Measurements from ENCODE around the gene TNNI3K. TPM values are rescaled to one million over a fixed set of nuclear protein-coding genes. Genes with fewer than 3 reads are reported as not detected.

The TNNI3K gene
- total and polyA plus RNA-seq, 9 of the 15 experiments (the other 6 are each of a cell fraction or from before 2014, with no cell fraction given) = 0.21 to 0.53 (median 0.32) TPM; not detected in 5

DNA sequence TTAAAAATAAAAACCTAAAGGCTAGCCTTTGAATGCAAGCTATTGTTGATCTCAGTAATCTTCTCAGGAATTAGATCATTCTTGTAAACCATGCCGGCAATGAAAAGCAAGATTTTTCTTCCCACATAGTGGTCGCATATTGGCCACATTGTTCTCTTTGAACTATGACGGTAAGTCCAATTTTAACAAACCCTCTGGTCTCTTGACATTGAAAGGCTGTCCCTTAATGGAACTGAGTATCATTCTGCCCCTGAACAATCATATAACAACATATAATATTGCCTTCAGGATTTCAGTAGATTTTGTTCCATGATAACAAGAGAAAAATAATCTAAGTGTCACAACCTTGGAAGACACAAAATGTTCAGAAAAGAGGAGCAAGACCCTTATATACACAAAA, 1.3 kb downstream of the TNNI3K start:
- BruUV-seq (replicated peaks) = no TSS peak
- Histone ChIP-seq H3K36me3 (ENCODE audit: control insufficient read depth, insufficient read depth, low read length) (no peaks in the 10 kb centered on the region), H3K9me3 (replicated peaks; ENCODE audit: control insufficient read depth, insufficient read depth, low read depth, low read length) (no peaks in the 10 kb centered on the region), H2AFZ (ENCODE audit: low read depth, low read length) (no peak overlapping the region), H4K20me1 (replicated peaks; ENCODE audit: control insufficient read depth, insufficient read depth, low read length) (no peaks in the 10 kb centered on the region), H3K4me2 (ENCODE audit: insufficient read depth, low read length) (no peak overlapping the region), H3K27me3 (ENCODE audit: control insufficient read depth in 2 of 2, insufficient read depth in 2 of 2, low read length in 2 of 2) (no peaks in the 10 kb centered on the region), H3K4me3 (no peak overlapping the region), H3K27ac (ENCODE audit: extremely low read depth, low read depth, low read length) (no peak overlapping the region), H3K9me1 (ENCODE audit: control insufficient read depth, insufficient read depth, low read length) (no peaks in the 10 kb centered on the region), H3K79me2 (ENCODE audit: control insufficient read depth, insufficient read depth, low read length) (no peaks in the 10 kb centered on the region), H3K9ac (ENCODE audit: insufficient read depth in 1 of 2, low read depth in 2 of 2, low read length in 2 of 2) (no peak overlapping the region), H3K4me1 (replicated peaks in 1 of 2; ENCODE audit: control insufficient read depth in 2 of 2, insufficient read depth in 2 of 2, low read length in 2 of 2) (no peaks in the 10 kb centered on the region)
- POLR2A ChIA-PET = interaction anchor here (0.6 kb wide), 1 partner anchor 402 kb away, joined by 3 read pairs; no protein-coding TSS in a partner anchor
- WGBS (ENCODE audit: insufficient coverage, low coverage, missing lambda C conversion rate) = 0% methylated on average over 3 of the region's 3 CpGs
- CTCF ChIA-PET (ENCODE audit: low intra/inter-chr PET ratio) = no interaction called here
- no peak for ATAC-seq
- in situ Hi-C loops (cut with MboI) = no loop called here
- no peak for FAIRE-seq
- no peak for DNase-seq (ENCODE audit: extremely low read depth in 1 of 4, low spot score in 3 of 4)
- intact Hi-C loops (cut with micrococcal nuclease) = no loop called here
- TF ChIP-seq HDAC6 (IDR thresholded peaks at IDR 0.05; ENCODE audit: low read depth, low read length) (no peak), LEF1 (IDR thresholded peaks at IDR 0.05) (no peak), ZNF165 (CRISPR knock-in tag; IDR thresholded peaks at IDR 0.05; ENCODE audit: borderline replicate concordance) (no peak), MEIS2 (IDR thresholded peaks at IDR 0.05; ENCODE audit: partially characterized antibody) (no peak), FOXM1 (IDR thresholded peaks at IDR 0.05; ENCODE audit: low read depth) (no peak), FOXM1 (CRISPR knock-in tag; IDR thresholded peaks at IDR 0.05; ENCODE audit: low read depth) (no peak), TRIM24 (IDR thresholded peaks at IDR 0.05) (no peak), NFRKB (IDR thresholded peaks at IDR 0.05; ENCODE audit: low read depth) (no peak), CHD1 (IDR thresholded peaks at IDR 0.05; ENCODE audit: low read length) (no peak), STAT5A (IDR thresholded peaks at IDR 0.05; ENCODE audit: borderline replicate concordance, low read length) (no peak), ELF4 (CRISPR knock-in tag; IDR thresholded peaks at IDR 0.05) (no peak)
- TF ChIP-seq, protein P1, sequence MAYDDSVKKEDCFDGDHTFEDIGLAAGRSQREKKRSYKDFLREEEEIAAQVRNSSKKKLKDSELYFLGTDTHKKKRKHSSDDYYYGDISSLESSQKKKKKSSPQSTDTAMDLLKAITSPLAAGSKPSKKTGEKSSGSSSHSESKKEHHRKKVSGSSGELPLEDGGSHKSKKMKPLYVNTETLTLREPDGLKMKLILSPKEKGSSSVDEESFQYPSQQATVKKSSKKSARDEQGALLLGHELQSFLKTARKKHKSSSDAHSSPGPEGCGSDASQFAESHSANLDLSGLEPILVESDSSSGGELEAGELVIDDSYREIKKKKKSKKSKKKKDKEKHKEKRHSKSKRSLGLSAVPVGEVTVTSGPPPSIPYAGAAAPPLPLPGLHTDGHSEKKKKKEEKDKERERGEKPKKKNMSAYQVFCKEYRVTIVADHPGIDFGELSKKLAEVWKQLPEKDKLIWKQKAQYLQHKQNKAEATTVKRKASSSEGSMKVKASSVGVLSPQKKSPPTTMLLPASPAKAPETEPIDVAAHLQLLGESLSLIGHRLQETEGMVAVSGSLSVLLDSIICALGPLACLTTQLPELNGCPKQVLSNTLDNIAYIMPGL (CRISPR knock-in tag; IDR thresholded peaks at IDR 0.05) = no peak
- TF ChIP-seq, protein P2, sequence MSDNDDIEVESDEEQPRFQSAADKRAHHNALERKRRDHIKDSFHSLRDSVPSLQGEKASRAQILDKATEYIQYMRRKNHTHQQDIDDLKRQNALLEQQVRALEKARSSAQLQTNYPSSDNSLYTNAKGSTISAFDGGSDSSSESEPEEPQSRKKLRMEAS (CRISPR knock-in tag; IDR thresholded peaks at IDR 0.05) = no peak
- TF ChIP-seq, protein P3, sequence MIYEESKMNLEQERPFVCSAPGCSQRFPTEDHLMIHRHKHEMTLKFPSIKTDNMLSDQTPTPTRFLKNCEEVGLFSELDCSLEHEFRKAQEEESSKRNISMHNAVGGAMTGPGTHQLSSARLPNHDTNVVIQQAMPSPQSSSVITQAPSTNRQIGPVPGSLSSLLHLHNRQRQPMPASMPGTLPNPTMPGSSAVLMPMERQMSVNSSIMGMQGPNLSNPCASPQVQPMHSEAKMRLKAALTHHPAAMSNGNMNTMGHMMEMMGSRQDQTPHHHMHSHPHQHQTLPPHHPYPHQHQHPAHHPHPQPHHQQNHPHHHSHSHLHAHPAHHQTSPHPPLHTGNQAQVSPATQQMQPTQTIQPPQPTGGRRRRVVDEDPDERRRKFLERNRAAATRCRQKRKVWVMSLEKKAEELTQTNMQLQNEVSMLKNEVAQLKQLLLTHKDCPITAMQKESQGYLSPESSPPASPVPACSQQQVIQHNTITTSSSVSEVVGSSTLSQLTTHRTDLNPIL (CRISPR knock-in tag; IDR thresholded peaks at IDR 0.05) = no peak
- TF ChIP-seq, protein P4, sequence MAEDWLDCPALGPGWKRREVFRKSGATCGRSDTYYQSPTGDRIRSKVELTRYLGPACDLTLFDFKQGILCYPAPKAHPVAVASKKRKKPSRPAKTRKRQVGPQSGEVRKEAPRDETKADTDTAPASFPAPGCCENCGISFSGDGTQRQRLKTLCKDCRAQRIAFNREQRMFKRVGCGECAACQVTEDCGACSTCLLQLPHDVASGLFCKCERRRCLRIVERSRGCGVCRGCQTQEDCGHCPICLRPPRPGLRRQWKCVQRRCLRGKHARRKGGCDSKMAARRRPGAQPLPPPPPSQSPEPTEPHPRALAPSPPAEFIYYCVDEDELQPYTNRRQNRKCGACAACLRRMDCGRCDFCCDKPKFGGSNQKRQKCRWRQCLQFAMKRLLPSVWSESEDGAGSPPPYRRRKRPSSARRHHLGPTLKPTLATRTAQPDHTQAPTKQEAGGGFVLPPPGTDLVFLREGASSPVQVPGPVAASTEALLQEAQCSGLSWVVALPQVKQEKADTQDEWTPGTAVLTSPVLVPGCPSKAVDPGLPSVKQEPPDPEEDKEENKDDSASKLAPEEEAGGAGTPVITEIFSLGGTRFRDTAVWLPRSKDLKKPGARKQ (CRISPR knock-in tag; IDR thresholded peaks at IDR 0.05) = no peak
- TF ChIP-seq, protein P5, sequence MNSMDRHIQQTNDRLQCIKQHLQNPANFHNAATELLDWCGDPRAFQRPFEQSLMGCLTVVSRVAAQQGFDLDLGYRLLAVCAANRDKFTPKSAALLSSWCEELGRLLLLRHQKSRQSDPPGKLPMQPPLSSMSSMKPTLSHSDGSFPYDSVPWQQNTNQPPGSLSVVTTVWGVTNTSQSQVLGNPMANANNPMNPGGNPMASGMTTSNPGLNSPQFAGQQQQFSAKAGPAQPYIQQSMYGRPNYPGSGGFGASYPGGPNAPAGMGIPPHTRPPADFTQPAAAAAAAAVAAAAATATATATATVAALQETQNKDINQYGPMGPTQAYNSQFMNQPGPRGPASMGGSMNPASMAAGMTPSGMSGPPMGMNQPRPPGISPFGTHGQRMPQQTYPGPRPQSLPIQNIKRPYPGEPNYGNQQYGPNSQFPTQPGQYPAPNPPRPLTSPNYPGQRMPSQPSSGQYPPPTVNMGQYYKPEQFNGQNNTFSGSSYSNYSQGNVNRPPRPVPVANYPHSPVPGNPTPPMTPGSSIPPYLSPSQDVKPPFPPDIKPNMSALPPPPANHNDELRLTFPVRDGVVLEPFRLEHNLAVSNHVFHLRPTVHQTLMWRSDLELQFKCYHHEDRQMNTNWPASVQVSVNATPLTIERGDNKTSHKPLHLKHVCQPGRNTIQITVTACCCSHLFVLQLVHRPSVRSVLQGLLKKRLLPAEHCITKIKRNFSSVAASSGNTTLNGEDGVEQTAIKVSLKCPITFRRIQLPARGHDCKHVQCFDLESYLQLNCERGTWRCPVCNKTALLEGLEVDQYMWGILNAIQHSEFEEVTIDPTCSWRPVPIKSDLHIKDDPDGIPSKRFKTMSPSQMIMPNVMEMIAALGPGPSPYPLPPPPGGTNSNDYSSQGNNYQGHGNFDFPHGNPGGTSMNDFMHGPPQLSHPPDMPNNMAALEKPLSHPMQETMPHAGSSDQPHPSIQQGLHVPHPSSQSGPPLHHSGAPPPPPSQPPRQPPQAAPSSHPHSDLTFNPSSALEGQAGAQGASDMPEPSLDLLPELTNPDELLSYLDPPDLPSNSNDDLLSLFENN (IDR thresholded peaks at IDR 0.05; ENCODE audit: low read depth in 2 of 2, low read length in 2 of 2) = no peak

All from K562 (cell line).